ENCODE measurements around the gene SPEF2.
A peak's percentile ranks its signal among the peaks of the same experiment; 100 is the strongest.

The SPEF2 gene

DNA sequence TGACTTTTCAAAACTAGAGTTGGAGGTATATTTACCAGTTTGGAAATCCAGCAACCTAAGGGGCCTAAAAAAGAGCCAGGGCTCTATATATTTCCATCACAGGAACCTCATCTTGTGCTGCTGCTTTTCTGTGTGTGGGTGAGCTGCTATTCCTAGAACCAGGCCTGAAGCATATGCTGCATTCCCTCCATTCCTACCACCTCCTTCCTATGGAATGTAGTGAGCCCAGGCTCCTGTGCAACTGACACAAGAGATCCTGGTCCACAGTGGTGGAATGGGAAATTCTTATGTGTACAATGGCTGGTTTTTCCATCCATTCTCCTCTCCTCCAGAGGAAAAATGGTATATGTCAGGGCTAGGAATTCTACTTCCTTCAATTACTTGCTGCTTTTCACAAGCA, 39.1 kb downstream of the SPEF2 start:
- no peak for FAIRE-seq

DNA sequence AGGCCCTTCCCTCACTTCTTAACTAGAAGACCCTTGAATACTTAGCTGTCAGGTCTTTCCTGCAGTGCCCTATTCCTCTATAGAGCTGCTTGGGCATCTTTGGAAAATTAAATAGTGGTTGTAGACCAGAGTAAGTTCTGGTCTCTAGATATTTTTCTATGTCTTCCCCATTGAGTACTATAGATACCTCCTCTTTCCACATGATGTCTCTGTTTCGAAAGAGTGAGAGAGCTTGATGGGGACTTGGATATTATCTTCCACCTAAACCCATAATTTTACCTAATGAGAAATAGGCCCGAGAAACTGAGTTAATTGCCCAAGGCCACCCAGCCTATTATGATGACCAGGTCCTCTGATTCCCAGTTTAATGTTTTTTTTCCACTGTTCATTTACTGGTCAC, 40.2 kb downstream of the SPEF2 start:
- FAIRE-seq, result no peak

- FAIRE-seq, result no peak
These were observed 41.9 kb downstream of the SPEF2 start for GRCh38 chr5:35659556-35659955.

- FAIRE-seq, result no peak
These were observed 42.8 kb downstream of the SPEF2 start for GRCh38 chr5:35660451-35660850.

DNA sequence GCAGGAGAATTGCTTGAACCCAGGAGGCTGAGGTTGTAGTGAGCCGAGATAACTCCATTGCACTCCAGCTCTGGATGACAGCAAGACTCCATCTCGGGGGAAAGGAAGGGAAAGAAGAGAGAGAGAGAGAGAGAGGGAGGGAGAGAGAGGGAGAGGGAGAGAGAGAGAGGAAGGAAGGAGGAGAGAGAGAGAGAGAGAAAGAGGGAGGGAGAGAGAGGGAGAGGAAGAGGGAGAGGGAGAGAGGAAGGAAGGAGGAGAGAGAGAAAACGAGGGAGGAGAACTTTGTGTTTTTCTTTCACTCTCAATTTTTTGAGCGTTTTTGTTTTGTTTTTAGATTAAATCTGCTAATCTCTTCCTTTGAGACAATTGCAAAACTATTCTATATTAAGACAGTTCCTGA, 46.9 kb downstream of the SPEF2 start:
- no peak for FAIRE-seq

- no peak for FAIRE-seq
These were observed 47.4 kb downstream of the SPEF2 start for GRCh38 chr5:35665096-35665495.

GRCh38 chr5:35668319-35668718, 50.7 kb downstream of the SPEF2 start:
- no peak for FAIRE-seq

DNA sequence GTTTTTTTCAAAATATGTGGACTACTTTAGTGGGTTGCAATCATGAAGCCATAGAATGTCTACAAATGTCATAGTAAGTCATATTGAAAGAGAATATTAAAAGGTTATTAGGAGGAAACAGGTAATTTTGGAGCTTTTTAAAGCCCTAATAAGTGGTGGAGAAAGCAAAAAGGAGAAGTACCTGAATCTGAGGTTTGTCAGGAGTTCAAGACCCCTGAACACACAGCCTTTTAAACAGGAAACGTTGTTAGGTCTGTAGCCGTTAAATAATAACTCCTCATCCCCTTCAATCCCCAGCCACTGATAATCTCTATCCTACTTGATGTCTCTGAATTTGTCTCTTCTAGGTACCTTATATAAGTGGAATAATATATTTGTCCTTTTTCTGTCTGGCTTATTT, 51.1 kb downstream of the SPEF2 start:
- no peak for FAIRE-seq

- no peak for FAIRE-seq
These were observed 54.1 kb downstream of the SPEF2 start for GRCh38 chr5:35671541-35672295.

- FAIRE-seq, result peak; percentile 65
These were observed 54.6 kb downstream of the SPEF2 start for GRCh38 chr5:35672296-35672655.

- no peak for FAIRE-seq
These were observed 55.3 kb downstream of the SPEF2 start for GRCh38 chr5:35672995-35673394.

- FAIRE-seq, result no peak
These were observed 56.4 kb downstream of the SPEF2 start for GRCh38 chr5:35674049-35674448.

GRCh38 chr5:35675392-35675791, 57.7 kb downstream of the SPEF2 start:
- no peak for FAIRE-seq

- no peak for FAIRE-seq
These were observed 60.2 kb downstream of the SPEF2 start for GRCh38 chr5:35677878-35678277.

DNA sequence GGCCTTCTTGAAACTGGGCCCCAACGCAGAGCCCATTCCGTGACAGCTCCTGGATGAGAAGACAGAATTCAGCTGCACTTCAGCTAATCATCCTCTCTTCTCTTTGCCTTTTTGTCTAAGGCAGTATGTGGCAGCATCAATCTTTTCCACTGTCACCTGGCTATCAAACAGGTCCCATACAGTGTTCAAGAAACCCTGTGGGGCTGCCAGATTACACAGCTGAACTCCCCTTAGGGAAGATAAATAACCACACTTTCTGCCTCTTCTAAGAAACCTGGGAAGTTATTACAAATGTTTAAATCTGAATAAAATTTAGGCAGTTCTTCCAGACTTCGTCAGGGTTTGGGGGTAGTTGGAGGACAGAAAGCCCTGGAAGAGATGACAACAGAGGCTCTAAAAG, 61.0 kb downstream of the SPEF2 start:
- no peak for FAIRE-seq

DNA sequence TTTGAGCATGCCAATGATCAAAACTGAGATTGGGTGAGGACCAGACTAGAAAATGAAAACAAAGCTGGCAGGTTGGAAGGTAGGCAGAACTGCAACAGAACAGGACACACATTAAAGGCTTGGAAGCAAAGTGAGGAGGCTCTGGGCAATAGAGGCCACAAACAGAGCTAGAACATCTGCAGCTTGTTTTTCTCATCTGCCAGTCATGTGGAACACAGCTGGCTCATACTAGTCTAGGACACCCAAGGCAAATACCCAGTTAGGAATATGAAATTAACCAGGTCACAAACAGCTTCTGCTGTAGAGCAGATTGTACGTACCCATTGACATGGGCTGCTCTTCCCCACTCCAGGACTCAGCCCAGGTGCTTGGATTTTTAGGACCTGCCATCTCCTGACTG, 61.7 kb downstream of the SPEF2 start:
- FAIRE-seq, result no peak

- no peak for FAIRE-seq
These were observed 64.2 kb downstream of the SPEF2 start for GRCh38 chr5:35681911-35682310.

GRCh38 chr5:35683466-35683865, 65.8 kb downstream of the SPEF2 start:
- FAIRE-seq, result no peak

DNA sequence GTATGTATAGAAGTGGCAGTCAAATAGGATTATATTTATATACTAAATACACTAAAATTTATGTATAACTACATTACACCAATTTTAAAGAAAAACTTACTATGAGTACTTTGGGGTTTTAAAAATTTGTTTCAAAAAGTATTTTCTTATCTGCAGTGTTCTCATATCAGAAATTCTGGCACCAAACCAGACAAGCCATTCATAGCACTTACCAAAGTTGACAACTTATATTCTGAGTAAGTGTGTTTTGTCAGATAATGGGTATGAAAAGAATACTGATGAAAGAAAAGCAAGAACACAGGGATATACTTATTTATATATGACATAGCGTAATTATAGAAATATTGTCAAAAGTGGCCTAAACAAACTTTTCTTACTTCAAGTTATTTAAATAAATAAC, 67.5 kb downstream of the SPEF2 start:
- no peak for FAIRE-seq

DNA sequence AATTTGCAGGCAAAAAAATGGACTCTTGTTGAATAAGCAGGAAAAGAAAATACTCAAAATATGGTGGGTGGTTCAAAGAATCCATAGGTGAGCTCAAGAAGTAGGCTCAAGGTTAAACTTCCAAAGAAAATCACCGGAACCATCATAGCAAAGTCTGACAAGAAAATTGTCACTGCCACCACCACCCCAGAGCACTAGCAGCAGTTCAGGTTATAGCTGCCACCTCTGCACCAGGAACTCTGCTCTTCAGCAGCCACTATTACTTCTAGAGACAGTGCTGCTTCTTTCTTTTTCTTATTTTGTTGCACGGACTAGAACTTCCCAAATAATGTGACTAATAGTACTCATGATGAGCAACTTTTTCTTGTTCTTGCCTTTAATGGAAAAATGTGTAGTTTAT, 70.3 kb downstream of the SPEF2 start:
- FAIRE-seq, result no peak

DNA sequence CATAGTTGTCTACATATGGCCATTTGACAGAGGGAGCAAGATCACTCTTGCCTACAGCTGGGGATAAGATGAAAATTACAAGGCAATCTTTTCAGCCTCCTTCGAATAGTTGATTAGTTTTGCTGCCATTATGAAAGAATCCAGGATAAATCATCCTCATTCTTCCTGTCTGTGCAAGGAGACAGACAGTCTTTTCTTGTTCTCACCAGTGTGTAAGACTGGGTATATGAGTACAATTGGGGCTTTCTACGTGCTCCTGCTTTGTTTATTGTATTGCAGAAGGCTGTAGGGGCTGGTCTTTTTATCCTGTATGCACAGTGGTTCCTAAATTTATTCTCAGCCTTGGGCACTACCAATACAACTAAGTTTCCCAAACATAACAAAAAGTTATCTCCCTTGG, 76.8 kb downstream of the SPEF2 start:
- no peak for FAIRE-seq

GRCh38 chr5:35698047-35698808, 80.6 kb downstream of the SPEF2 start:
- FAIRE-seq, result no peak

DNA sequence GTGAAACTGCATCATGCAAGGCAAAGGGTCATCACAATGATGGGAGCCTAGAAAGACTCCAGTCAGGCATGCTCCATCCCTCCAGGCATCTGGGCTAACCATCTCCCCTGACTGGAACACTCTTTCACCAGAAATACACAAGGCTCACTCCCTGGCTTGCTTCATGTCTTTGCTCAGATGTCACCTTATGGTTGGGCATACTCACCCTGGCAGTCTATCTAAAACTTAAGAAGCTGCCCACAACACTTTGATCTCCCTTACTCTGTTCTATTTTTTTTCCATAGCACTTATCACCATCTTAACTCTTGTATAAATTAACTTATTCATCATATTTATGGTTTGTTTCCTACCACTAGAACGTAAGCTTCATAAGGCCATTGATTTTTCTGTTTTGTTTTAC, 90.0 kb downstream of the SPEF2 start:
- FAIRE-seq, result no peak

GRCh38 chr5:35709688-35710087, 92.0 kb downstream of the SPEF2 start:
- no peak for FAIRE-seq

DNA sequence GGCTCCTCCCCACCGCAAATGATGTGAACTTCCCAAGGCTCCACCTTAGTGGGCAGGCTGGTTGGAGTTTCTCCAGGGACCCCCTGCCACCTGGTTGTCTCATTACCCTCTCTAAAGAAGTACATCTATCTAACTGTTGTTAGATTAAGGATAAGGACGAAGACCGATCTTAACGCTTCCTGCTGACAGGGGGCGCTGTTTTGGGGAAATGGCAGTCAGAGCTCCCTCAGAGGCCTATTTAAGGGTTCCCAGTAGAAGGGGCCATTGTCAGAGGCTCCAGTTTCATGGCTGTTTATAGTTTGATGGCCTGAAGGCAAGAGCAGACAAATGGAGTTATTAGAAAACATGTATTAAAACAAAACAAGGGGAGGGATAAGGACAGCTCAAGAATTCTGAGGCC, 100.1 kb downstream of the SPEF2 start:
- no peak for FAIRE-seq

All from TTC549 (cell line).